BLaER1 treated with 17β-estradiol and CSF1 and Interleukin-3, amounts not matched to agents 10 nM and 100 nM (cell line): ENCODE measurements around the gene HIC1.

Experiments used
- H3K27ac ChIP-seq, 11 experiments: shearing (Covaris generic); formaldehyde crosslinking; 2 replicates each; pipeline ENCODE4 v1.8.1; 2022
- H3K27me3 ChIP-seq, 11 experiments: shearing (Covaris generic); formaldehyde crosslinking; 2 replicates each; pipeline ENCODE4 v1.8.1; 2022
- H3K36me3 ChIP-seq, 11 experiments: shearing (Covaris generic); formaldehyde crosslinking; 2 replicates each; pipeline ENCODE4 v1.8.1; 2022
- H3K4me1 ChIP-seq, 10 experiments: shearing (Covaris generic); formaldehyde crosslinking; 2 replicates each; pipeline ENCODE4 v1.8.1; 2022
- H3K4me2 ChIP-seq, 11 experiments: shearing (Covaris generic); formaldehyde crosslinking; 2 replicates each; pipeline ENCODE4 v1.8.1; 2022
- H3K4me3 ChIP-seq, 10 experiments: shearing (Covaris generic); formaldehyde crosslinking; 2 replicates each; pipeline ENCODE4 v1.8.1; 2022
- H3K9ac ChIP-seq, 11 experiments: shearing (Covaris generic); formaldehyde crosslinking; 2 replicates each; pipeline ENCODE4 v1.8.1; 2022
- H3K9me3 ChIP-seq, 11 experiments: shearing (Covaris generic); formaldehyde crosslinking; replicated peaks in 1 of 11; 2 replicates each; pipeline ENCODE4 v1.8.1; 2022
- H4K20me1 ChIP-seq, 11 experiments: shearing (Covaris generic); formaldehyde crosslinking; 2 replicates each; pipeline ENCODE4 v1.8.1; 2022
- Cebpa-rat ChIP-seq, 11 experiments: shearing (Covaris generic); IDR thresholded peaks; 2 replicates each; pipeline ENCODE4 v1.8.1; 2022

Gene HIC1

GRCh38 chr17:2094891-2095535 is 40.1 kb downstream of the HIC1 start:
- Histone ChIP-seq H4K20me1 (peaks cover 0 to 15% (median 0%) of the 10 kb centered on the region in 11 experiments; a peak in 2 of 22 replicates), H3K36me3 (peaks cover 0 to 47% (median 24%) of the 10 kb centered on the region in 11 experiments; a peak in 15 of 22 replicates), H3K9me3 (0 out of 22 replicates have a peak, but pooled peaks cover 0 to 4% (median 0%) of the 10 kb centered on the region in 11 experiments), H3K4me3 (no peak overlapping the region), H3K4me2 (peak overlapping the region in 4 of 11 experiments; percentile 15 to 42 (median 32); a peak in 8 of 22 replicates), H3K9ac (peak overlapping the region in 1 of 11 experiments; percentile 12; a peak in 1 of 22 replicates), H3K4me1 (peaks cover 16 to 39% (median 32%) of the 10 kb centered on the region in 10 experiments), H3K27me3 (no peaks in the 10 kb centered on the region), H3K27ac (no peak overlapping the region)
- TF ChIP-seq Cebpa-rat (IDR thresholded peaks at IDR 0.05) = no peak

DNA sequence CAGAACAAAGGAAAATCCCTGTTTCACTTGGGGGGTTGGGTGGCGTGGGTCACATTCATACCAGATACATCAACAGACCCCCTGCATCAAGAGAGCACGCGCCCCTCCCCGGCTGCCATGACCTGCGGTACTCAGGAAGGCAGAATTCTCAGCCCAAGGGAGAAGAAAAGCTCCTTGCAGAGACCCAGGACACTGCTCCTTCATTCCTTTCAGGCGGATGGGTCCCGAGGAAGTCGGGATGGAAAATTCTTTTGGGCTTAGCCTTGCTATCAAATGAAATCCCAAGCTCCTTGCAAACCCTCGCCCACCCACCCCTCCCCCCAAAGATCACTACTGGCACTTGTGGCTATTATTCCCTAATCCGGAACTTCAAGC is 40.6 kb downstream of the HIC1 start:
- no peak for TF ChIP-seq Cebpa-rat (IDR thresholded peaks at IDR 0.05)
- H3K36me3 ChIP-seq = peaks cover 0 to 47% (median 24%) of the 10 kb centered on the region in 11 experiments; a peak in 15 of 22 replicates
- 0 out of 22 replicates have a peak, but pooled peaks cover 0 to 4% (median 0%) of the 10 kb centered on the region in 11 experiments for H3K9me3 ChIP-seq
- no peaks in the 10 kb centered on the region for H3K27me3 ChIP-seq
- peak overlapping the region in 4 of 11 experiments; percentile 15 to 42 (median 32); a peak in 8 of 22 replicates for H3K4me2 ChIP-seq
- no peak overlapping the region for H3K27ac ChIP-seq
- peaks cover 11 to 34% (median 27%) of the 10 kb centered on the region in 10 experiments for H3K4me1 ChIP-seq
- H3K4me3 ChIP-seq = no peak overlapping the region
- H3K9ac ChIP-seq = peak overlapping the region in 1 of 11 experiments; percentile 12; a peak in 1 of 22 replicates
- H4K20me1 ChIP-seq = peaks cover 0 to 15% (median 0%) of the 10 kb centered on the region in 11 experiments; a peak in 2 of 22 replicates

DNA sequence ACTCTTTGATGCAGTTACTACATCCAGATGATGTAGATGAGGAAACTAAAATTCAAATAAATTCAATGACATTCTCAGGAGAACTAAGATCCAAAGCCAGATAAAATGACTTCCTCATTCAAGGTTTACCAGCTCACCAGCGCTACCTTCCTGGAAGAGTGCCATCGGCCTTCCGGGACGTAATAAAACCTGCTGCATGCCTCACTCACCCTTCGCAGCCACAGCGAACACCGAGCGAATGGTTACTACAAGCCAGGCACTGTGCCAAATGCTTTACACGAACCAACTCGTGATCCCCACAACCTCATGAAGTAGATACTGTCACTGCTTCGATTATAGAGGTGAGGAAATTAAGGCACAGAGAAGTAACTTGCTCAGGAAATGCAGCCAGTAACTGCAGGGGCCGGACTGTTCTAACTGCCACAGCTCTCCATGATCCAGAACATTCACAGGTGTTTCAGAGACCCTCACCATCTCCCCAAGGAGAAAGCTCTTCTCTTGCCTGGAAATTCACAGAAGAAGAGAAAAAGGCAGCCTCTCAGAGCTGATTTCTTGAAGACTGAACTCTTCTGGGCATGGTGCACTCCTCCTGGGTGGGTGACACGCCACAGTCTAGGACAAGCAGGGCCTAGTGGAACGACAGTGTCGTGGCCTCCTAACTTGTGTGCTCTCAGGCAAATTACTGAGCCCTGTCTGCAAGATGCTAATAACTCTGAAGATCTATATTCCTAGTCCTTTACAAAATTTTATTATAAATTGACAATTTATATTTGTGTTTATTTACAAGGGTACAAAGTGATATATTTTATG is 46.8 kb downstream of the HIC1 start:
- H3K9ac ChIP-seq = no peak overlapping the region
- peaks cover 0 to 18% (median 0%) of the 10 kb centered on the region in 11 experiments; a peak in 5 of 22 replicates for H4K20me1 ChIP-seq
- H3K4me3 ChIP-seq = no peak overlapping the region
- H3K9me3 ChIP-seq = no peaks in the 10 kb centered on the region
- peaks cover 3 to 33% (median 15%) of the 10 kb centered on the region in 11 experiments; a peak in 19 of 22 replicates for H3K36me3 ChIP-seq
- peak overlapping the region in 6 of 11 experiments; percentile 7 to 47 (median 11); a peak in 7 of 22 replicates for H3K4me2 ChIP-seq
- H3K27me3 ChIP-seq = no peaks in the 10 kb centered on the region
- TF ChIP-seq Cebpa-rat (IDR thresholded peaks at IDR 0.05) = no peak
- H3K4me1 ChIP-seq = peaks cover 0 to 19% (median 11%) of the 10 kb centered on the region in 10 experiments; a peak in 15 of 20 replicates
- H3K27ac ChIP-seq = no peak overlapping the region

GRCh38 chr17:2102931-2103809 is 48.3 kb downstream of the HIC1 start:
- Histone ChIP-seq H3K4me1 (peaks cover 0 to 28% (median 21%) of the 10 kb centered on the region in 10 experiments; a peak in 15 of 20 replicates), H3K4me3 (no peak overlapping the region), H3K27ac (no peak overlapping the region), H4K20me1 (peaks cover 0 to 18% (median 0%) of the 10 kb centered on the region in 11 experiments; a peak in 5 of 22 replicates), H3K4me2 (no peak overlapping the region), H3K9ac (no peak overlapping the region), H3K9me3 (no peaks in the 10 kb centered on the region), H3K27me3 (no peaks in the 10 kb centered on the region), H3K36me3 (peaks cover 7 to 39% (median 18%) of the 10 kb centered on the region in 11 experiments; a peak in 20 of 22 replicates)
- no peak for TF ChIP-seq Cebpa-rat (IDR thresholded peaks at IDR 0.05)

DNA sequence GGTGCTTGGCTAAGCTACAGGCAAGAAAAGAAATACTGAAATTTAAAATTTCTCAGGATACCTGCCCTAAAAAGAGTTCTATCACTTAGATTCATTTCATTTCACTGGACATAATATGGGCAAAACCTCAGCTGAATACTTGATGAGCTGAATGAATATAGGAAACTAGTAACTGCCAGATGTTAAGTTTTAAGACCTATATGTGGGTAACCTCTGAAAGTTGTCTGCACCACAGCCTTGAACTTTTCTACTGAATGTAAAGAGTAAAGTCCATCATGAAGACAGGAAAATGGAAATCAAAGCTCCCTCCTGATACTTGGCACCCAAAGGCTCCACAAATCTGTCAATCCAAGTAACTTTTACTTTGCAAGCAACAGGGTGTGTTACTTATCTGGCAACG is 50.8 kb downstream of the HIC1 start:
- H3K9ac ChIP-seq = no peak overlapping the region
- TF ChIP-seq Cebpa-rat (IDR thresholded peaks at IDR 0.05) = no peak
- no peaks in the 10 kb centered on the region for H3K27me3 ChIP-seq
- H3K4me1 ChIP-seq = peaks cover 0 to 28% (median 21%) of the 10 kb centered on the region in 10 experiments; a peak in 15 of 20 replicates
- peaks cover 7 to 55% (median 17%) of the 10 kb centered on the region in 11 experiments; a peak in 20 of 22 replicates for H3K36me3 ChIP-seq
- H3K4me3 ChIP-seq = no peak overlapping the region
- H4K20me1 ChIP-seq = peaks cover 0 to 18% (median 0%) of the 10 kb centered on the region in 11 experiments; a peak in 5 of 22 replicates
- no peaks in the 10 kb centered on the region for H3K9me3 ChIP-seq
- no peak overlapping the region for H3K27ac ChIP-seq
- no peak overlapping the region for H3K4me2 ChIP-seq

DNA sequence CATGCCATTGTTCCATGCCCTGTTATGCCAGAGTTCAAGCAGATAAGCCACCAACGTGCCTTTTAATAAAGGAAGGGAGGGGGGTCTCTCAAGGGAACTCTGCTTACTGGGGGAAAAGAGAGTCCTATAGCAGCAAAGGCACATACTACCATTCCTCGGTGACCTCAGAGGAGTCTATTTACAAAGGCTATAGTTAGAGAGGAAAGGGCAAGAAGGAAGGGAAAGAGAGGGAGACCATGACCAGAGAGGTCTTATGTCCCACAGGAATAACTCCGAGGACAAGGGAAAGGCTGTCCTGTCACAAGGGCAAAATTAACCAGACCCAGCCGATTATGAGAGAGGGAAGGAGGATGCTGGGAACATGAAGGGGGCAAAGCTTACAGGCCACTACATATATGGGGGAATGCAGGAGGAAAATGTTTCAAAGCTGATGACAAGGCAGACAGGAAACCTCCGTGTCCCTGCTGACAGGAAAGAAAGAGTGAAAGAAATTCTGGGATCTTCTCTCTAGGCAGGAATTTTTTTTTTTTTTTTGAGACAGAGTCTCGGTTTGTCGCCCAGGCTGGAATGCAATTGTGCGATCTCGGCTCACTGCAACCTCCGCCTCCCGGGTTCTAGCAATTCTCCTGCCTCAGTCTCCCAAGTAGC is 51.5 kb downstream of the HIC1 start:
- no peak overlapping the region; a peak in 1 of 22 replicates for H3K9ac ChIP-seq
- peaks cover 7 to 47% (median 18%) of the 10 kb centered on the region in 11 experiments; a peak in 21 of 22 replicates for H3K36me3 ChIP-seq
- peak overlapping the region in 2 of 11 experiments; percentile 8 to 21; a peak in 2 of 22 replicates for H3K4me2 ChIP-seq
- peaks cover 0 to 13% (median 0%) of the 10 kb centered on the region in 11 experiments; a peak in 5 of 22 replicates for H4K20me1 ChIP-seq
- no peak for TF ChIP-seq Cebpa-rat (IDR thresholded peaks at IDR 0.05)
- H3K9me3 ChIP-seq = no peaks in the 10 kb centered on the region
- H3K4me3 ChIP-seq = no peak overlapping the region
- H3K4me1 ChIP-seq = peaks cover 0 to 25% (median 20%) of the 10 kb centered on the region in 10 experiments; a peak in 15 of 20 replicates
- H3K27me3 ChIP-seq = no peaks in the 10 kb centered on the region
- H3K27ac ChIP-seq = no peak overlapping the region

- Histone ChIP-seq H3K4me1 (peaks cover 0 to 25% (median 17%) of the 10 kb centered on the region in 10 experiments; a peak in 16 of 20 replicates), H3K36me3 (peaks cover 7 to 47% (median 18%) of the 10 kb centered on the region in 11 experiments; a peak in 21 of 22 replicates), H4K20me1 (peaks cover 0 to 7% (median 0%) of the 10 kb centered on the region in 11 experiments; a peak in 5 of 22 replicates), H3K27me3 (no peaks in the 10 kb centered on the region), H3K9me3 (no peaks in the 10 kb centered on the region), H3K4me2 (peak overlapping the region in 3 of 11 experiments; percentile 8 to 29 (median 8); a peak in 4 of 22 replicates), H3K27ac (no peak overlapping the region), H3K9ac (no peak overlapping the region), H3K4me3 (no peak overlapping the region)
- no peak for TF ChIP-seq Cebpa-rat (IDR thresholded peaks at IDR 0.05)
Measured at GRCh38 chr17:2107050-2107449, 52.1 kb downstream of the HIC1 start.
